B cell (primary cell): ENCODE data around the gene PPP2R5D. TPM values are rescaled to one million over a fixed set of nuclear protein-coding genes. Genes with fewer than 3 reads are reported as not detected.

Source experiments
- ATAC-seq: fragments of 200-7000 bp; cut with Tn5 transposase; one replicate; pipeline ENCODE4 v1.10.0; 2021; ENCODE audit warnings: low read depth, mild to moderate bottlenecking, moderate number of reproducible peaks, moderate library complexity
- CTCF ChIA-PET: fragments of 350-600 bp; sonication (Branson Sonifier 250); formaldehyde crosslinking; loops from one replicate; lab custom pipeline; 2021; ENCODE audit warnings: antibody characterized with exemption, inconsistent platforms; lab: Charles Lee
- POLR2A ChIA-PET: fragments of 350-600 bp; sonication (Branson Sonifier 250); formaldehyde crosslinking; loops from one replicate; lab custom pipeline; 2021; ENCODE audit warnings: antibody characterized with exemption; lab: Charles Lee
- DNase-seq: peaks from one replicate; pipeline ENCODE4 v3.0.0; 2013
- H2AFZ ChIP-seq: 2 replicates; pipeline ENCODE4 v1.6.1; 2012; ENCODE audit warnings: mild to moderate bottlenecking, low read depth, low read length; ENCODE audit not compliant: insufficient read depth, poor library complexity, severe bottlenecking
- H3K27ac ChIP-seq, 2 donors: 1 replicate in 1 of 2; 2 replicates in 1 of 2; pipeline ENCODE4 v1.5.1; 2012 to 2013; ENCODE audit warnings: low read length in 2 of 2, mild to moderate bottlenecking in 2 of 2, moderate library complexity in 1 of 2
- H3K27me3 ChIP-seq, 4 experiments: fragments of 200-600 bp in 1 of 4; sonication (generic) in 1 of 4; replicated peaks in 1 of 4; 1 replicate in 2 of 4; 2 replicates in 2 of 4; pipeline versions ENCODE4 v1.6.1 to v1.7.0; 2013 to 2016; ENCODE audit warnings: low read length in 3 of 4, mild to moderate bottlenecking in 2 of 4, mixed read lengths in 1 of 4, moderate library complexity in 1 of 4; ENCODE audit not compliant: insufficient read depth in 4 of 4, control insufficient read depth in 3 of 4; ENCODE audit errors: control extremely low read depth in 1 of 4
- H3K36me3 ChIP-seq, 2 experiments: replicated peaks in 1 of 2; 1 replicate in 1 of 2; 2 replicates in 1 of 2; pipeline versions ENCODE4 v1.6.1 to v1.7.1; 2013; ENCODE audit warnings: low read length in 1 of 2; ENCODE audit not compliant: insufficient read depth in 2 of 2, control insufficient read depth in 1 of 2; ENCODE audit errors: control extremely low read depth in 1 of 2, extremely low read depth in 1 of 2
- H3K4me1 ChIP-seq, 2 donors: fragments of 200-600 bp in 1 of 2; sonication (generic) in 1 of 2; 1 replicate in 1 of 2; 2 replicates in 1 of 2; pipeline versions ENCODE4 v1.5.1 to v1.6.1; 2013 to 2017; ENCODE audit warnings: low read length in 2 of 2; ENCODE audit not compliant: control insufficient read depth in 2 of 2, insufficient read depth in 2 of 2
- H3K4me2 ChIP-seq: replicated peaks from 2 replicates; pipeline ENCODE3; 2012; ENCODE audit warnings: mild to moderate bottlenecking, low read depth, low read length; ENCODE audit not compliant: poor library complexity, severe bottlenecking
- H3K4me3 ChIP-seq, 5 experiments: fragments of 200-600 bp in 1 of 5; sonication (generic) in 1 of 5; 1 replicate in 3 of 5; 2 replicates in 2 of 5; pipeline versions ENCODE4 v1.5.1 to v1.7.0; 2011 to 2016; ENCODE audit warnings: low read length in 4 of 5, mild to moderate bottlenecking in 4 of 5, low read depth in 2 of 5, control low read depth in 1 of 5, moderate library complexity in 1 of 5; ENCODE audit not compliant: insufficient read depth in 1 of 5; ENCODE audit errors: control extremely low read depth in 1 of 5, extremely low read depth in 1 of 5
- H3K79me2 ChIP-seq: fragments of 200-600 bp; sonication (generic); one replicate; pipeline ENCODE4 v1.6.0; 2016; ENCODE audit warnings: low read length; ENCODE audit not compliant: control insufficient read depth, insufficient read depth
- H3K9ac ChIP-seq: fragments of 200-600 bp; sonication (generic); 2 replicates; pipeline ENCODE4 v1.6.1; 2017; ENCODE audit warnings: mild to moderate bottlenecking, low read length, moderate library complexity
- H3K9me3 ChIP-seq, 3 donors: one replicate each; pipeline versions ENCODE4 v1.6.1 to v1.7.1; 2013; ENCODE audit warnings: low read length in 2 of 3; ENCODE audit not compliant: control insufficient read depth in 2 of 3, insufficient read depth in 1 of 3; ENCODE audit errors: control extremely low read depth in 1 of 3
- H4K20me1 ChIP-seq: 2 replicates; pipeline ENCODE4 v1.6.0; 2012; ENCODE audit warnings: mild to moderate bottlenecking, low read length; ENCODE audit not compliant: insufficient read depth, control insufficient read depth, poor library complexity, severe bottlenecking
- H3K27ac Mint-ChIP-seq: one replicate; pipeline ENCODE4 v1.8.0; 2021; ENCODE audit warnings: mixed read lengths
- H3K27me3 Mint-ChIP-seq: one replicate; pipeline ENCODE4 v1.8.0; 2021; ENCODE audit warnings: mixed read lengths
- H3K4me1 Mint-ChIP-seq: one replicate; pipeline ENCODE4 v1.8.0; 2021; ENCODE audit warnings: mixed read lengths
- H3K4me3 Mint-ChIP-seq: one replicate; pipeline ENCODE4 v1.8.0; 2021; ENCODE audit warnings: mixed read lengths
- H3K9me3 Mint-ChIP-seq: one replicate; pipeline ENCODE4 v1.8.0; 2022; ENCODE audit warnings: mixed read lengths; ENCODE audit not compliant: insufficient read depth
- CTCF ChIP-seq: fragments of 200-600 bp; IDR thresholded peaks from one replicate; pipeline ENCODE4 v1.8.0; 2022; ENCODE audit warnings: antibody characterized with exemption, mild to moderate bottlenecking
- EZH2 ChIP-seq: IDR thresholded peaks from 2 replicates; pipeline ENCODE4 v1.6.1; 2012; ENCODE audit warnings: borderline replicate concordance, low read depth, mild to moderate bottlenecking, moderate library complexity, low read length; ENCODE audit not compliant: insufficient read depth, poor library complexity, severe bottlenecking
- WGBS: methylation state at CpG from one replicate; pipeline ENCODE4 v1.1.5; 2013; ENCODE audit warnings: missing lambda C conversion rate; ENCODE audit not compliant: insufficient coverage; 5-methylcytosine and 5-hydroxymethylcytosine counted together
- intact Hi-C: fragments of 100-400 bp; cut with micrococcal nuclease; formaldehyde crosslinking; loops from one replicate; pipeline ENCODE4 v1.10.0; 2022
- polyA plus RNA-seq: library from polyadenylated mRNA; depleted of rRNA; stranded (reverse); fragments of >200 nt; gene quantifications from 2 replicates; pipeline ENCODE4 v1.2.3, GENCODE V29; 2012
- total RNA-seq, 2 donors: library from RNA; stranded (reverse); fragments of 120-200 nt in 1 of 2; gene quantifications; 1 replicate in 1 of 2; 2 replicates in 1 of 2; pipeline versions ENCODE4 v1.2.3 to v1.2.4, GENCODE V29; 2013 to 2022

PPP2R5D gene
- total and polyA plus RNA-seq, 2 donors (not counting 1 experiment from before 2014, with no cell fraction given): 23.2 to 23.6 TPM

GRCh38 chr6:42978487-42978838 lies 5.9 kb upstream of the PPP2R5D start:
- Histone ChIP-seq H2AFZ (peak overlapping the region; percentile 82), H4K20me1 (no peaks in the 10 kb centered on the region), H3K9me3 (no peaks in the 10 kb centered on the region), H3K27ac (peak overlapping the region; percentile 29 to 85), H3K36me3 (peaks cover 0 to 13% of the 10 kb centered on the region in 2 experiments), H3K9ac (peak overlapping the region; percentile 86), H3K27me3 (no peaks in the 10 kb centered on the region), H3K4me1 (peaks cover 14 to 25% of the 10 kb centered on the region in 2 donors), H3K79me2 (peaks cover 54% of the 10 kb centered on the region), H3K4me2 (peak overlapping the region; percentile 82), H3K4me3 (peak overlapping the region in 4 of 5 experiments; percentile 79 to 88 (median 81))
- peaks cover 37% of the 10 kb centered on the region for H3K4me1 Mint-ChIP-seq
- H3K9me3 Mint-ChIP-seq: no peaks in the 10 kb centered on the region
- intact Hi-C loops: loop anchor here (2.0 kb wide), 2 partner anchors 18 to 80 kb away; partner anchors contain the start of genes GNMT, KLC4 and MRPL2
- H3K4me3 Mint-ChIP-seq: peak overlapping the region; percentile 74
- DNase-seq (no peak), ATAC-seq (no peak)
- 3% methylated on average over 28 of the region's 28 CpGs for WGBS
- CTCF ChIA-PET: interaction anchor here (1.2 to 1.9 kb wide), 2 partner anchors 47 to 77 kb away, joined by 3 to 6 read pairs; no protein-coding TSS in a partner anchor
- H3K27ac Mint-ChIP-seq: peak overlapping the region; percentile 74
- TF ChIP-seq EZH2 (no peak), CTCF (no peak)
- no peaks in the 10 kb centered on the region for H3K27me3 Mint-ChIP-seq
- POLR2A ChIA-PET: interaction anchor here (0.5 to 4.0 kb wide), 4 partner anchors 18 to 99 kb away, joined by 3 to 53 read pairs (median 8); partner anchors contain the start of genes CNPY3, KLHDC3, MEA1 and RPL7L1
